Sigmoid colon (tissue), 4 donors: ENCODE results near the gene PHLPP1.

Experiments used
- CTCF ChIP-seq, 4 experiments: fragments of 450-650 bp in 3 of 4; fragments of 200-600 bp in 1 of 4; IDR thresholded peaks; one replicate each; pipeline ENCODE4 v1.5.1; 2016 to 2019; ENCODE audit warnings: antibody characterized with exemption in 4 of 4, mild to moderate bottlenecking in 3 of 4, moderate library complexity in 2 of 4
- EP300 ChIP-seq, 4 donors: sonication (generic); formaldehyde crosslinking; IDR thresholded peaks; one replicate each; pipeline ENCODE4 v1.6.1; 2017; ENCODE audit warnings: antibody characterized with exemption in 4 of 4
- POLR2A ChIP-seq, 2 donors: fragments of 450-650 bp; IDR thresholded peaks; one replicate each; pipeline ENCODE4 v1.6.1; 2016; ENCODE audit warnings: antibody characterized with exemption in 2 of 2, mild to moderate bottlenecking in 2 of 2, moderate library complexity in 2 of 2
- POLR2AphosphoS5 ChIP-seq, 4 donors: sonication (generic); formaldehyde crosslinking; IDR thresholded peaks; one replicate each; pipeline ENCODE4 v1.6.1; 2017; ENCODE audit warnings: antibody characterized with exemption in 4 of 4

- TF ChIP-seq CTCF (IDR thresholded peaks at IDR 0.05) (no peak), POLR2AphosphoS5 (IDR thresholded peaks at IDR 0.05) (no peak), POLR2A (IDR thresholded peaks at IDR 0.05) (no peak), EP300 (IDR thresholded peaks at IDR 0.05) (no peak)
Observed at GRCh38 chr18:62744076-62744968, 29.0 kb downstream of the PHLPP1 start.
